ENCODE data around the gene CDX4.
"Not testable (repeated sequence)": the region's sequence is repeated elsewhere in the genome, so short reads cannot be mapped to it uniquely, and the experiment has no call there.

CDX4 gene

GRCh38 chrX:73481521-73481920, 34.7 kb downstream of the CDX4 start:
- TF ChIP-seq CTCF (IDR thresholded peaks at IDR 0.05; ENCODE audit: unreplicated experiment in 3 of 3) = no peak
- Mint-ChIP-seq H3K4me1 (no peaks in the 10 kb centered on the region), H3K27me3 (ENCODE audit: low read depth) (no peaks in the 10 kb centered on the region), H3K9me3 (peaks cover 16% of the 10 kb centered on the region), H3K4me3 (no peak overlapping the region), H3K36me3 (ENCODE audit: low read depth) (no peaks in the 10 kb centered on the region), H3K27ac (no peak overlapping the region)

GRCh38 chrX:73490661-73491060, 43.8 kb downstream of the CDX4 start:
- no peak for TF ChIP-seq CTCF (IDR thresholded peaks at IDR 0.05; ENCODE audit: unreplicated experiment in 3 of 3)
- Mint-ChIP-seq H3K36me3 (ENCODE audit: low read depth) (no peaks in the 10 kb centered on the region), H3K4me1 (no peaks in the 10 kb centered on the region), H3K9me3 (no peaks in the 10 kb centered on the region), H3K4me3 (no peak overlapping the region), H3K27ac (no peak overlapping the region), H3K27me3 (ENCODE audit: low read depth) (no peaks in the 10 kb centered on the region)

- not testable (repeated sequence) for H3K36me3 Mint-ChIP-seq (ENCODE audit: low read depth); H3K9me3 Mint-ChIP-seq; H3K4me1 Mint-ChIP-seq; H3K4me3 Mint-ChIP-seq; H3K27me3 Mint-ChIP-seq (ENCODE audit: low read depth); H3K27ac Mint-ChIP-seq
Observed at GRCh38 chrX:73492178-73492577, 45.3 kb downstream of the CDX4 start.
